ENCODE measurements around the gene CPT1A.

The CPT1A gene

GRCh38 chr11:68831124-68831523 is 10.6 kb downstream of the CPT1A start:
- H4K20me1 ChIP-seq (ENCODE audit: low read depth, low read length), result no peaks in the 10 kb centered on the region
- no peak overlapping the region for H3K9ac ChIP-seq (ENCODE audit: low read length)
- no peaks in the 10 kb centered on the region for H3K27me3 ChIP-seq (ENCODE audit: low read length)
- H3K4me3 ChIP-seq (ENCODE audit: insufficient read depth, low read length, poor library complexity, severe bottlenecking), result no peak overlapping the region
- no peak overlapping the region for H3K4me2 ChIP-seq (ENCODE audit: low read depth, low read length, poor library complexity, severe bottlenecking)
- TF ChIP-seq EZH2phosphoT487 (conservative IDR thresholded peaks at IDR 0.05; ENCODE audit: low read length) (no peak), CTCF (IDR thresholded peaks at IDR 0.05; ENCODE audit: insufficient read depth, low read length, poor library complexity, severe bottlenecking) (no peak)
- H3K79me2 ChIP-seq (ENCODE audit: insufficient read depth, low read length), result no peaks in the 10 kb centered on the region
- H3K27ac ChIP-seq (ENCODE audit: low read depth, low read length), result no peak overlapping the region
- H3K9me3 ChIP-seq (ENCODE audit: insufficient read depth, low read length), result no peaks in the 10 kb centered on the region
- no peak overlapping the region for H2AFZ ChIP-seq (ENCODE audit: low read depth, low read length, severe bottlenecking)
- no peaks in the 10 kb centered on the region for H3F3A ChIP-seq (ENCODE audit: insufficient read depth)
- no peaks in the 10 kb centered on the region for H3K36me3 ChIP-seq (ENCODE audit: low read length)
- no peaks in the 10 kb centered on the region for H3K9me2 ChIP-seq (replicated peaks; ENCODE audit: insufficient read depth, low read length)

GRCh38 chr11:68829581-68829980 is 12.1 kb downstream of the CPT1A start:
- H2AFZ ChIP-seq (ENCODE audit: low read depth, low read length, severe bottlenecking), result no peak overlapping the region
- no peaks in the 10 kb centered on the region for H3K79me2 ChIP-seq (ENCODE audit: insufficient read depth, low read length)
- no peaks in the 10 kb centered on the region for H4K20me1 ChIP-seq (ENCODE audit: low read depth, low read length)
- H3K36me3 ChIP-seq (ENCODE audit: low read length), result no peaks in the 10 kb centered on the region
- H3K27ac ChIP-seq (ENCODE audit: low read depth, low read length), result no peak overlapping the region
- H3F3A ChIP-seq (ENCODE audit: insufficient read depth), result no peaks in the 10 kb centered on the region
- H3K27me3 ChIP-seq (ENCODE audit: low read length), result no peaks in the 10 kb centered on the region
- H3K4me3 ChIP-seq (ENCODE audit: insufficient read depth, low read length, poor library complexity, severe bottlenecking), result no peak overlapping the region
- H3K9me3 ChIP-seq (ENCODE audit: insufficient read depth, low read length), result no peaks in the 10 kb centered on the region
- H3K9ac ChIP-seq (ENCODE audit: low read length), result no peak overlapping the region
- TF ChIP-seq CTCF (IDR thresholded peaks at IDR 0.05; ENCODE audit: insufficient read depth, low read length, poor library complexity, severe bottlenecking) (no peak), EZH2phosphoT487 (conservative IDR thresholded peaks at IDR 0.05; ENCODE audit: low read length) (no peak)
- H3K4me2 ChIP-seq (ENCODE audit: low read depth, low read length, poor library complexity, severe bottlenecking), result no peak overlapping the region
- H3K9me2 ChIP-seq (replicated peaks; ENCODE audit: insufficient read depth, low read length), result no peaks in the 10 kb centered on the region

- no peak for TF ChIP-seq CTCF (IDR thresholded peaks at IDR 0.05; ENCODE audit: insufficient read depth, low read length, poor library complexity, severe bottlenecking)
- TF ChIP-seq EZH2phosphoT487 (conservative IDR thresholded peaks at IDR 0.05; ENCODE audit: low read length), result no peak
- no peak overlapping the region for H3K4me2 ChIP-seq (ENCODE audit: low read depth, low read length, poor library complexity, severe bottlenecking)
- no peaks in the 10 kb centered on the region for H3K36me3 ChIP-seq (ENCODE audit: low read length)
- no peak overlapping the region for H3K27ac ChIP-seq (ENCODE audit: low read depth, low read length)
- H2AFZ ChIP-seq (ENCODE audit: low read depth, low read length, severe bottlenecking), result no peak overlapping the region
- no peaks in the 10 kb centered on the region for H3K27me3 ChIP-seq (ENCODE audit: low read length)
- no peak overlapping the region for H3K4me3 ChIP-seq (ENCODE audit: insufficient read depth, low read length, poor library complexity, severe bottlenecking)
- H3K9ac ChIP-seq (ENCODE audit: low read length), result no peak overlapping the region
- H4K20me1 ChIP-seq (ENCODE audit: low read depth, low read length), result no peaks in the 10 kb centered on the region
- H3K79me2 ChIP-seq (ENCODE audit: insufficient read depth, low read length), result no peaks in the 10 kb centered on the region
- H3F3A ChIP-seq (ENCODE audit: insufficient read depth), result no peaks in the 10 kb centered on the region
- no peaks in the 10 kb centered on the region for H3K9me3 ChIP-seq (ENCODE audit: insufficient read depth, low read length)
- no peaks in the 10 kb centered on the region for H3K9me2 ChIP-seq (replicated peaks; ENCODE audit: insufficient read depth, low read length)
Observed at GRCh38 chr11:68828957-68829356, 12.8 kb downstream of the CPT1A start.
